ENCODE results near the gene STARD8. TPM values are rescaled to one million over a fixed set of nuclear protein-coding genes. Genes with fewer than 3 reads are reported as not detected.

Gene STARD8
- total and polyA plus RNA-seq, 4 experiments from 2014 or later, result 0.14 to 0.86 (median 0.47) TPM; not detected in 1

GRCh38 chrX:68710870-68711576 is 63.6 kb downstream of the STARD8 start:
- Mint-ChIP-seq H3K4me1 (no peaks in the 10 kb centered on the region), H3K27me3 (no peaks in the 10 kb centered on the region), H3K9me3 (no peaks in the 10 kb centered on the region), H3K36me3 (no peaks in the 10 kb centered on the region), H3K4me3 (no peak overlapping the region), H3K27ac (no peak overlapping the region)
- intact Hi-C loops (cut with micrococcal nuclease), result no loop called here
- H3K27me3 ChIP-seq (ENCODE audit: insufficient read depth, low read length), result no peaks in the 10 kb centered on the region
- no peaks in the 10 kb centered on the region for H3K4me1 ChIP-seq (ENCODE audit: insufficient read depth, low read length)
- no peaks in the 10 kb centered on the region for H3K36me3 ChIP-seq (ENCODE audit: insufficient read depth, low read length)
- ChIA-PET CTCF (ENCODE audit: partially characterized antibody) (no interaction called here), POLR2A (ENCODE audit: partially characterized antibody) (no interaction called here)
- DNase-seq, result no peak
- H3K27ac ChIP-seq (ENCODE audit: low read depth, low read length), result no peak overlapping the region
- H3K9me3 ChIP-seq (ENCODE audit: control insufficient read depth in 1 of 2, low read length in 2 of 2), result no peaks in the 10 kb centered on the region
- no peak overlapping the region for H3K4me3 ChIP-seq (ENCODE audit: low read length in 2 of 2)

- ChIA-PET POLR2A (ENCODE audit: partially characterized antibody) (no interaction called here), CTCF (ENCODE audit: partially characterized antibody) (no interaction called here)
- Mint-ChIP-seq H3K27me3 (no peaks in the 10 kb centered on the region), H3K9me3 (no peaks in the 10 kb centered on the region), H3K4me3 (no peak overlapping the region), H3K36me3 (no peaks in the 10 kb centered on the region), H3K4me1 (no peaks in the 10 kb centered on the region), H3K27ac (no peak overlapping the region)
- H3K27ac ChIP-seq (ENCODE audit: low read depth, low read length), result no peak overlapping the region
- DNase-seq, result no peak
- H3K27me3 ChIP-seq (ENCODE audit: insufficient read depth, low read length), result no peaks in the 10 kb centered on the region
- no peaks in the 10 kb centered on the region for H3K36me3 ChIP-seq (ENCODE audit: insufficient read depth, low read length)
- no peaks in the 10 kb centered on the region for H3K9me3 ChIP-seq (ENCODE audit: control insufficient read depth in 1 of 2, low read length in 2 of 2)
- intact Hi-C loops (cut with micrococcal nuclease), result no loop called here
- H3K4me1 ChIP-seq (ENCODE audit: insufficient read depth, low read length), result no peaks in the 10 kb centered on the region
- no peak overlapping the region for H3K4me3 ChIP-seq (ENCODE audit: low read length in 2 of 2)
These were observed 64.4 kb downstream of the STARD8 start for GRCh38 chrX:68711845-68712244.

- Histone ChIP-seq H3K36me3 (ENCODE audit: insufficient read depth, low read length) (no peaks in the 10 kb centered on the region), H3K4me1 (ENCODE audit: insufficient read depth, low read length) (no peaks in the 10 kb centered on the region), H3K27ac (ENCODE audit: low read depth, low read length) (no peak overlapping the region), H3K9me3 (ENCODE audit: control insufficient read depth in 1 of 2, low read length in 2 of 2) (no peaks in the 10 kb centered on the region), H3K27me3 (ENCODE audit: insufficient read depth, low read length) (no peaks in the 10 kb centered on the region), H3K4me3 (ENCODE audit: low read length in 2 of 2) (no peak overlapping the region)
- CTCF ChIA-PET (ENCODE audit: partially characterized antibody), result no interaction called here
- Mint-ChIP-seq H3K9me3 (no peaks in the 10 kb centered on the region), H3K27ac (no peak overlapping the region), H3K4me1 (peaks cover 0 to 1% (median 0%) of the 10 kb centered on the region in 4 donors), H3K27me3 (no peaks in the 10 kb centered on the region), H3K4me3 (no peak overlapping the region), H3K36me3 (no peaks in the 10 kb centered on the region)
- intact Hi-C loops (cut with micrococcal nuclease), result no loop called here
- POLR2A ChIA-PET (ENCODE audit: partially characterized antibody), result no interaction called here
- no peak for DNase-seq
These were observed 67.4 kb downstream of the STARD8 start for GRCh38 chrX:68714856-68715255.

- Mint-ChIP-seq H3K27me3 (no peaks in the 10 kb centered on the region), H3K36me3 (no peaks in the 10 kb centered on the region), H3K9me3 (no peaks in the 10 kb centered on the region), H3K27ac (no peak overlapping the region), H3K4me1 (peaks cover 0 to 1% (median 0%) of the 10 kb centered on the region in 4 donors), H3K4me3 (no peak overlapping the region)
- intact Hi-C loops (cut with micrococcal nuclease), result no loop called here
- Histone ChIP-seq H3K27ac (ENCODE audit: low read depth, low read length) (no peak overlapping the region), H3K9me3 (ENCODE audit: control insufficient read depth in 1 of 2, low read length in 2 of 2) (no peaks in the 10 kb centered on the region), H3K4me1 (ENCODE audit: insufficient read depth, low read length) (no peaks in the 10 kb centered on the region), H3K4me3 (ENCODE audit: low read length in 2 of 2) (no peak overlapping the region), H3K36me3 (ENCODE audit: insufficient read depth, low read length) (no peaks in the 10 kb centered on the region), H3K27me3 (ENCODE audit: insufficient read depth, low read length) (no peaks in the 10 kb centered on the region)
- ChIA-PET POLR2A (ENCODE audit: partially characterized antibody) (no interaction called here), CTCF (ENCODE audit: partially characterized antibody) (no interaction called here)
- no peak for DNase-seq
These were observed 69.7 kb downstream of the STARD8 start for GRCh38 chrX:68717196-68717595.

- no peaks in the 10 kb centered on the region for H3K27me3 ChIP-seq (ENCODE audit: insufficient read depth, low read length)
- Mint-ChIP-seq H3K4me3 (no peak overlapping the region), H3K4me1 (peaks cover 0 to 1% (median 0%) of the 10 kb centered on the region in 4 donors), H3K27me3 (no peaks in the 10 kb centered on the region), H3K9me3 (no peaks in the 10 kb centered on the region), H3K27ac (no peak overlapping the region), H3K36me3 (no peaks in the 10 kb centered on the region)
- no peak for DNase-seq
- no peaks in the 10 kb centered on the region for H3K9me3 ChIP-seq (ENCODE audit: control insufficient read depth in 1 of 2, low read length in 2 of 2)
- CTCF ChIA-PET (ENCODE audit: partially characterized antibody), result no interaction called here
- no peak overlapping the region for H3K27ac ChIP-seq (ENCODE audit: low read depth, low read length)
- H3K36me3 ChIP-seq (ENCODE audit: insufficient read depth, low read length), result no peaks in the 10 kb centered on the region
- POLR2A ChIA-PET (ENCODE audit: partially characterized antibody), result no interaction called here
- no peak overlapping the region for H3K4me3 ChIP-seq (ENCODE audit: low read length in 2 of 2)
- intact Hi-C loops (cut with micrococcal nuclease), result no loop called here
- H3K4me1 ChIP-seq (ENCODE audit: insufficient read depth, low read length), result no peaks in the 10 kb centered on the region
These were observed 70.4 kb downstream of the STARD8 start for GRCh38 chrX:68717663-68718442.

- no peaks in the 10 kb centered on the region for H3K27me3 ChIP-seq (ENCODE audit: insufficient read depth, low read length)
- Mint-ChIP-seq H3K9me3 (no peaks in the 10 kb centered on the region), H3K36me3 (no peaks in the 10 kb centered on the region), H3K4me3 (no peak overlapping the region), H3K27me3 (no peaks in the 10 kb centered on the region), H3K27ac (no peak overlapping the region), H3K4me1 (peaks cover 0 to 1% (median 0%) of the 10 kb centered on the region in 4 donors)
- ChIA-PET CTCF (ENCODE audit: partially characterized antibody) (no interaction called here), POLR2A (ENCODE audit: partially characterized antibody) (no interaction called here)
- H3K27ac ChIP-seq (ENCODE audit: low read depth, low read length), result no peak overlapping the region
- no peak overlapping the region for H3K4me3 ChIP-seq (ENCODE audit: low read length in 2 of 2)
- intact Hi-C loops (cut with micrococcal nuclease), result no loop called here
- no peaks in the 10 kb centered on the region for H3K9me3 ChIP-seq (ENCODE audit: control insufficient read depth in 1 of 2, low read length in 2 of 2)
- H3K36me3 ChIP-seq (ENCODE audit: insufficient read depth, low read length), result no peaks in the 10 kb centered on the region
- no peak for DNase-seq
- no peaks in the 10 kb centered on the region for H3K4me1 ChIP-seq (ENCODE audit: insufficient read depth, low read length)
These were observed 71.0 kb downstream of the STARD8 start for GRCh38 chrX:68718443-68718820.

- no peak overlapping the region for H3K27ac ChIP-seq (ENCODE audit: low read depth, low read length)
- Mint-ChIP-seq H3K9me3 (no peaks in the 10 kb centered on the region), H3K36me3 (no peaks in the 10 kb centered on the region), H3K27me3 (no peaks in the 10 kb centered on the region), H3K27ac (no peak overlapping the region), H3K4me1 (peaks cover 0 to 1% (median 0%) of the 10 kb centered on the region in 4 donors), H3K4me3 (no peak overlapping the region)
- ChIA-PET POLR2A (ENCODE audit: partially characterized antibody) (no interaction called here), CTCF (ENCODE audit: partially characterized antibody) (no interaction called here)
- DNase-seq, result no peak
- intact Hi-C loops (cut with micrococcal nuclease), result no loop called here
- H3K9me3 ChIP-seq (ENCODE audit: control insufficient read depth in 1 of 2, low read length in 2 of 2), result no peaks in the 10 kb centered on the region
- H3K4me1 ChIP-seq (ENCODE audit: insufficient read depth, low read length), result no peaks in the 10 kb centered on the region
- H3K4me3 ChIP-seq (ENCODE audit: low read length in 2 of 2), result no peak overlapping the region
- no peaks in the 10 kb centered on the region for H3K27me3 ChIP-seq (ENCODE audit: insufficient read depth, low read length)
- H3K36me3 ChIP-seq (ENCODE audit: insufficient read depth, low read length), result no peaks in the 10 kb centered on the region
These were observed 71.9 kb downstream of the STARD8 start for GRCh38 chrX:68719181-68719903.

All from CD4-positive, alpha-beta memory T cell (primary cell).